IMR-90 (cell line): ENCODE data around the gene RNF215. TPM values are rescaled to one million over a fixed set of nuclear protein-coding genes. Genes with fewer than 3 reads are reported as not detected.
"Not testable (repeated sequence)": the region's sequence is repeated elsewhere in the genome, so short reads cannot be mapped to it uniquely, and the experiment has no call there.

Experiments
- ATAC-seq: fragments of 200-7000 bp; cut with Tn5 transposase; 2 replicates; pipeline ENCODE4 v1.9.1; 2020; ENCODE audit warnings: low read depth, mild to moderate bottlenecking, moderate library complexity
- BruUV-seq: library from RNA; stranded (reverse); fragments of 400-500 nt; replicated peaks from 2 replicates; lab custom pipeline; 2021; lab: Mats Ljungman, UMichigan
- CTCF ChIA-PET: fragments of 300-600 bp; formaldehyde crosslinking; extraction: SDS; loops from one replicate; lab custom pipeline; 2021; ENCODE audit warnings: antibody characterized with exemption; lab: Yijun Ruan, JAX
- POLR2A ChIA-PET: fragments of 300-600 bp; sonication (Branson Sonifier 250); formaldehyde crosslinking; loops from one replicate; lab custom pipeline; 2022; ENCODE audit warnings: antibody characterized with exemption; ENCODE audit not compliant: unreplicated experiment; lab: Charles Lee
- DNase-seq: peaks from one replicate; pipeline ENCODE4 v3.0.0; 2013
- H2AFZ ChIP-seq: replicated peaks from 2 replicates; pipeline ENCODE3; 2013; ENCODE audit warnings: low read length, mild to moderate bottlenecking; ENCODE audit not compliant: poor library complexity
- H2AK5ac ChIP-seq: 2 replicates; pipeline ENCODE4 v1.6.1; 2013; ENCODE audit warnings: low read depth, low read length, inconsistent platforms
- H2AK9ac ChIP-seq: replicated peaks from 2 replicates; pipeline ENCODE3; 2013; ENCODE audit warnings: mild to moderate bottlenecking, low read depth, low read length, moderate library complexity; ENCODE audit not compliant: poor library complexity
- H2BK120ac ChIP-seq: 2 replicates; pipeline ENCODE4 v1.6.1; 2013; ENCODE audit warnings: low read depth, low read length, inconsistent platforms
- H2BK15ac ChIP-seq: 3 replicates; pipeline ENCODE4 v1.6.1; 2013; ENCODE audit warnings: low read depth, low read length, inconsistent platforms
- H2BK20ac ChIP-seq: 2 replicates; pipeline ENCODE4 v1.6.1; 2013; ENCODE audit warnings: low read depth, mild to moderate bottlenecking, inconsistent platforms, low read length, moderate library complexity
- H2BK5ac ChIP-seq: 2 replicates; pipeline ENCODE4 v1.6.1; 2013; ENCODE audit warnings: mild to moderate bottlenecking, low read depth, low read length, inconsistent platforms; ENCODE audit not compliant: poor library complexity, severe bottlenecking
- H3K14ac ChIP-seq: replicated peaks from 2 replicates; pipeline ENCODE4 v1.6.1; 2013; ENCODE audit warnings: low read depth, low read length, inconsistent platforms
- H3K18ac ChIP-seq: 2 replicates; pipeline ENCODE4 v1.6.1; 2013; ENCODE audit warnings: low read depth, low read length, control low read depth
- H3K23ac ChIP-seq: 2 replicates; pipeline ENCODE4 v1.6.1; 2013; ENCODE audit warnings: low read depth, low read length, inconsistent platforms
- H3K27ac ChIP-seq: 2 replicates; pipeline ENCODE4 v1.5.1; 2013; ENCODE audit warnings: mild to moderate bottlenecking, control low read depth, low read length; ENCODE audit not compliant: insufficient read depth
- H3K27me3 ChIP-seq: 2 replicates; pipeline ENCODE4 v1.6.1; 2013; ENCODE audit warnings: low read length; ENCODE audit not compliant: control insufficient read depth, insufficient read depth
- H3K36me3 ChIP-seq: 2 replicates; pipeline ENCODE4 v1.6.1; 2013; ENCODE audit warnings: low read length, mixed read lengths; ENCODE audit not compliant: control insufficient read depth, insufficient read depth
- H3K4ac ChIP-seq: 2 replicates; pipeline ENCODE4 v1.6.1; 2013; ENCODE audit warnings: low read depth, low read length, inconsistent platforms
- H3K4me1 ChIP-seq: 2 replicates; pipeline ENCODE4 v1.6.1; 2013; ENCODE audit warnings: low read length, mixed read lengths; ENCODE audit not compliant: control insufficient read depth, insufficient read depth
- H3K4me2 ChIP-seq: 2 replicates; pipeline ENCODE4 v1.6.1; 2013; ENCODE audit warnings: low read depth, mild to moderate bottlenecking, control low read depth, low read length, moderate library complexity
- H3K4me3 ChIP-seq: 2 replicates; pipeline ENCODE4 v1.5.1; 2013; ENCODE audit warnings: low read depth, mild to moderate bottlenecking, control low read depth, low read length, moderate library complexity; ENCODE audit not compliant: insufficient read depth
- H3K56ac ChIP-seq: 2 replicates; pipeline ENCODE4 v1.6.1; 2013; ENCODE audit warnings: low read length, inconsistent platforms; ENCODE audit not compliant: insufficient read depth; ENCODE audit errors: extremely low read depth
- H3K79me1 ChIP-seq, 2 experiments: 2 replicates each; pipeline ENCODE4 v1.6.1; 2013; ENCODE audit warnings: low read length in 2 of 2, inconsistent platforms in 1 of 2, low read depth in 1 of 2
- H3K9ac ChIP-seq: 2 replicates; pipeline ENCODE4 v1.6.1; 2013; ENCODE audit warnings: low read depth, low read length, control low read depth
- H3K9me1 ChIP-seq: 2 replicates; pipeline ENCODE4 v1.6.1; 2013; ENCODE audit warnings: low read length, inconsistent platforms; ENCODE audit not compliant: insufficient read depth
- H3K9me3 ChIP-seq: 2 replicates; pipeline ENCODE4 v1.6.1; 2013; ENCODE audit warnings: low read length; ENCODE audit not compliant: control insufficient read depth, insufficient read depth
- H4K20me1 ChIP-seq: 2 replicates; pipeline ENCODE4 v1.6.1; 2013; ENCODE audit warnings: low read length, inconsistent platforms; ENCODE audit not compliant: insufficient read depth
- H4K5ac ChIP-seq: 2 replicates; pipeline ENCODE4 v1.6.1; 2013; ENCODE audit warnings: mild to moderate bottlenecking, low read depth, low read length, control low read depth
- H4K8ac ChIP-seq, 2 experiments: 2 replicates each; pipeline ENCODE4 v1.6.1; 2013; ENCODE audit warnings: low read depth in 2 of 2, low read length in 2 of 2, control low read depth in 1 of 2, inconsistent platforms in 1 of 2
- H4K91ac ChIP-seq: 2 replicates; pipeline ENCODE4 v1.6.1; 2013; ENCODE audit warnings: low read depth, low read length, inconsistent platforms; ENCODE audit not compliant: insufficient read depth
- WGBS, 2 experiments: methylation state at CpG; one replicate each; pipeline versions ENCODE4 v1.1.5 to v1.1.7; 2013; ENCODE audit warnings: missing lambda C conversion rate in 2 of 2; ENCODE audit not compliant: insufficient read length in 1 of 2; ENCODE audit errors: extremely low coverage in 2 of 2; 5-methylcytosine and 5-hydroxymethylcytosine counted together
- dilution Hi-C: fragments of 300-500 bp; cut with HindIII; formaldehyde crosslinking; loops from one replicate; pipeline ENCODE4 v1.14.3; 2018; ENCODE audit warnings: low sequenced_read_pairs; ENCODE audit not compliant: unreplicated experiment
- in situ Hi-C: fragments of 300-500 bp; cut with MboI; formaldehyde crosslinking; loops from 3 replicates; pipeline ENCODE4 v1.14.3; 2019; ENCODE audit warnings: low sequenced_read_pairs, inconsistent platforms, mixed read lengths
- intact Hi-C: fragments of 100-400 bp; cut with micrococcal nuclease; formaldehyde crosslinking; loops from 2 replicates; pipeline ENCODE4 v1.10.0; 2022
- polyA plus RNA-seq, 3 experiments: library from polyadenylated mRNA; depleted of rRNA; stranded (reverse); fragments of >200 nt; gene quantifications; 2 replicates each; pipeline ENCODE4 v1.2.3, GENCODE V29; 2012; ENCODE audit warnings: low replicate concordance in 1 of 3
- total RNA-seq: library from RNA; depleted of rRNA; stranded (reverse); fragments of >200 nt; gene quantifications from 2 replicates; pipeline ENCODE4 v1.2.3, GENCODE V29; 2012

The RNF215 gene
- total and polyA plus RNA-seq, 2 of the 4 experiments (the other 2 are of a cell fraction), result 15.8 to 21.9 TPM

GRCh38 chr22:30402766-30403104 lies 15.5 kb upstream of the RNF215 start:
- Histone ChIP-seq H3K79me1 (peaks cover 33 to 58% of the 10 kb centered on the region in 2 experiments), H3K36me3 (peaks cover 15% of the 10 kb centered on the region), H4K20me1 (peaks cover 18% of the 10 kb centered on the region), H3K9me1 (peaks cover 15% of the 10 kb centered on the region), H3K4me1 (peaks cover 12% of the 10 kb centered on the region)
- H2AFZ ChIP-seq, H4K8ac ChIP-seq, H3K18ac ChIP-seq, H2BK20ac ChIP-seq, intact Hi-C loops, in situ Hi-C loops, H3K56ac ChIP-seq, H3K4me3 ChIP-seq, ATAC-seq, H3K14ac ChIP-seq, H2AK9ac ChIP-seq, H4K91ac ChIP-seq, H3K27me3 ChIP-seq, H4K5ac ChIP-seq, H3K9me3 ChIP-seq, POLR2A ChIA-PET, H2BK5ac ChIP-seq, H3K27ac ChIP-seq, H3K4ac ChIP-seq, H2BK15ac ChIP-seq, H3K4me2 ChIP-seq, H3K9ac ChIP-seq, H2BK120ac ChIP-seq, DNase-seq, H3K23ac ChIP-seq, dilution Hi-C loops, BruUV-seq, H2AK5ac ChIP-seq: not testable (repeated sequence)
- no CpG with 5 or more reads among the region's 5 CpGs for WGBS, 2 experiments
- CTCF ChIA-PET, result interaction anchor here (0.8 kb wide), 1 partner anchor 23 kb away, joined by 4 read pairs; the partner anchor contains the start of gene MTFP1
